GM08714 (cell line): Measurements from ENCODE around the gene TBL3.
A peak's percentile ranks its signal among the peaks of the same experiment; 100 is the strongest.
"Not testable (repeated sequence)": the region's sequence is repeated elsewhere in the genome, so short reads cannot be mapped to it uniquely, and the experiment has no call there.

ENCODE experiments used
- H3K4me3 ChIP-seq: fragments of 200-500 bp; sonication (Bioruptor generic); 2 replicates; pipeline ENCODE4 v1.5.1; 2014; ENCODE audit warnings: mild to moderate bottlenecking, low read length, inconsistent platforms
- ZNF274 ChIP-seq: IDR thresholded peaks from 2 replicates; pipeline ENCODE4 v1.6.1; 2012; ENCODE audit warnings: mild to moderate bottlenecking, low read depth, low read length

The TBL3 gene

GRCh38 chr16:2003827-2004641 lies 32.2 kb downstream of the TBL3 start:
- no peak for TF ChIP-seq ZNF274
- H3K4me3 ChIP-seq = no peak overlapping the region

- TF ChIP-seq ZNF274 = no peak
- no peak overlapping the region for H3K4me3 ChIP-seq
Measured at GRCh38 chr16:2004795-2005517, 33.1 kb downstream of the TBL3 start.

GRCh38 chr16:2005646-2006045 lies 33.8 kb downstream of the TBL3 start:
- no peak overlapping the region for H3K4me3 ChIP-seq

GRCh38 chr16:2006317-2006716 lies 34.5 kb downstream of the TBL3 start:
- no peak for TF ChIP-seq ZNF274
- no peak overlapping the region for H3K4me3 ChIP-seq

More at GRCh38 chr16:2005646-2006045, 33.8 kb downstream of the TBL3 start:
- no peak for TF ChIP-seq ZNF274

GRCh38 chr16:2007081-2007836 lies 35.4 kb downstream of the TBL3 start:
- peak overlapping the region; percentile 83; the same call in 1 of the 2 replicates for H3K4me3 ChIP-seq
- TF ChIP-seq ZNF274 = no peak

GRCh38 chr16:2008009-2008526 lies 36.2 kb downstream of the TBL3 start:
- TF ChIP-seq ZNF274 = no peak
- peak overlapping the region; percentile 83 for H3K4me3 ChIP-seq

- TF ChIP-seq ZNF274 = no peak
- peak overlapping the region; percentile 83 for H3K4me3 ChIP-seq
Measured at GRCh38 chr16:2008631-2009163, 36.8 kb downstream of the TBL3 start.

GRCh38 chr16:2009164-2009711 lies 37.4 kb downstream of the TBL3 start:
- TF ChIP-seq ZNF274 = no peak
- H3K4me3 ChIP-seq = peak overlapping the region; percentile 83

GRCh38 chr16:2009791-2010510 lies 38.1 kb downstream of the TBL3 start, which contains the start of gene ZNF598:
TSS of gene ZNF598 (minus strand) at chr16:2009821.
- no peak for TF ChIP-seq ZNF274

GRCh38 chr16:2011726-2012125 lies 39.9 kb downstream of the TBL3 start:
- H3K4me3 ChIP-seq = not testable (repeated sequence)

More at GRCh38 chr16:2009791-2010510, 38.1 kb downstream of the TBL3 start, which contains the start of gene ZNF598:
- H3K4me3 ChIP-seq = peak within 1 kb of the TSS; percentile 93

- H3K4me3 ChIP-seq = no peak overlapping the region
- TF ChIP-seq ZNF274 = no peak
Measured at GRCh38 chr16:2013527-2013926, 41.7 kb downstream of the TBL3 start.

- no peak for TF ChIP-seq ZNF274
- H3K4me3 ChIP-seq = no peak overlapping the region
Measured at GRCh38 chr16:2015117-2015946, 43.5 kb downstream of the TBL3 start.
